Measurements from ENCODE around the gene COX19. TPM values are rescaled to one million over a fixed set of nuclear protein-coding genes. Genes with fewer than 3 reads are reported as not detected.
A peak's percentile ranks its signal among the peaks of the same experiment; 100 is the strongest.

The COX19 gene
- total and polyA plus RNA-seq, 2 of the 13 experiments (the other 11 are each of a cell fraction or from before 2014, with no cell fraction given) = 11.5 to 21.7 TPM

GRCh38 chr7:963236-964078 is 11.9 kb downstream of the COX19 start (continued):
- TF ChIP-seq ZBTB49 (CRISPR knock-in tag; IDR thresholded peaks at IDR 0.05; ENCODE audit: borderline replicate concordance) (no peak), EP300 (IDR thresholded peaks at IDR 0.05; ENCODE audit: low read depth in 2 of 2, low read length in 2 of 2) (no peak), EP300 (CRISPR knock-in tag; IDR thresholded peaks at IDR 0.05; ENCODE audit: borderline replicate concordance) (no peak), ZNF121 (CRISPR knock-in tag; IDR thresholded peaks at IDR 0.05) (no peak), ZNF816 (CRISPR knock-in tag; IDR thresholded peaks at IDR 0.05; ENCODE audit: borderline replicate concordance) (no peak), ZNF451 (CRISPR knock-in tag; IDR thresholded peaks at IDR 0.05) (no peak), AGO1 (IDR thresholded peaks at IDR 0.05; ENCODE audit: low read depth, low read length, poor library complexity, severe bottlenecking) (no peak), POLR2AphosphoS2 (IDR thresholded peaks at IDR 0.05; ENCODE audit: low read depth, low read length) (0 out of 2 replicates have a peak, but pooled peaks have one; percentile 6), ZNF83 (CRISPR knock-in tag; IDR thresholded peaks at IDR 0.05; ENCODE audit: borderline replicate concordance) (no peak), FOXM1 (CRISPR knock-in tag; IDR thresholded peaks at IDR 0.05) (no peak), ZC3H4 (CRISPR knock-in tag; IDR thresholded peaks at IDR 0.05; ENCODE audit: borderline replicate concordance) (no peak), ATF3 (CRISPR knock-in tag; IDR thresholded peaks at IDR 0.05) (no peak), ZNF619 (CRISPR knock-in tag; IDR thresholded peaks at IDR 0.05) (no peak), TAF1 (CRISPR knock-in tag; IDR thresholded peaks at IDR 0.05) (no peak), PHF5A (CRISPR knock-in tag; IDR thresholded peaks at IDR 0.05; ENCODE audit: low read depth, unreplicated experiment) (no peak), PHF21A (CRISPR knock-in tag; IDR thresholded peaks at IDR 0.05) (no peak), NFE2L1 (CRISPR knock-in tag; IDR thresholded peaks at IDR 0.05; ENCODE audit: borderline replicate concordance) (no peak), STAG1 (CRISPR knock-in tag; IDR thresholded peaks at IDR 0.05) (peak; percentile 76), ZFP36 (IDR thresholded peaks at IDR 0.05; ENCODE audit: borderline replicate concordance, low read depth, low read length, partially characterized antibody) (no peak), KLF11 (CRISPR knock-in tag; IDR thresholded peaks at IDR 0.05) (no peak), ATF2 (CRISPR knock-in tag; IDR thresholded peaks at IDR 0.05) (no peak), NFIC (IDR thresholded peaks at IDR 0.05; ENCODE audit: low read length) (no peak), MBD4 (IDR thresholded peaks at IDR 0.05; ENCODE audit: borderline replicate concordance, low read length) (no peak), TRIM24 (CRISPR knock-in tag; IDR thresholded peaks at IDR 0.05) (no peak), WIZ (CRISPR knock-in tag; IDR thresholded peaks at IDR 0.05) (no peak), FOXO4 (CRISPR knock-in tag; conservative IDR thresholded peaks at IDR 0.05) (no peak)
